H9 (cell line): ENCODE results near the gene STK32C. TPM values are rescaled to one million over a fixed set of nuclear protein-coding genes. Genes with fewer than 3 reads are reported as not detected.

Source experiments
- DNase-seq: peaks from one replicate; pipeline ENCODE4 v3.0.0-alpha.2; 2017
- H2AFZ ChIP-seq: one replicate; pipeline ENCODE4 v1.6.1; 2013; ENCODE audit warnings: mild to moderate bottlenecking, low read length, control low read depth, moderate library complexity
- H2AK5ac ChIP-seq: 2 replicates; pipeline ENCODE4 v1.6.1; 2013; ENCODE audit warnings: low read length, control low read depth, mixed read lengths; ENCODE audit not compliant: insufficient read length
- H2BK120ac ChIP-seq: one replicate; pipeline ENCODE4 v1.6.1; 2013; ENCODE audit warnings: low read depth, mild to moderate bottlenecking, low read length, control low read depth, inconsistent platforms; ENCODE audit not compliant: poor library complexity, severe bottlenecking
- H2BK12ac ChIP-seq: 2 replicates; pipeline ENCODE4 v1.6.1; 2013; ENCODE audit warnings: low read length, control low read depth, mixed read lengths, low read depth; ENCODE audit not compliant: insufficient read length
- H2BK15ac ChIP-seq: 2 replicates; pipeline ENCODE4 v1.6.1; 2013; ENCODE audit warnings: low read depth, low read length, control low read depth
- H2BK20ac ChIP-seq: one replicate; pipeline ENCODE4 v1.6.1; 2013; ENCODE audit warnings: low read depth, mild to moderate bottlenecking, low read length, control low read depth, inconsistent platforms; ENCODE audit not compliant: poor library complexity, severe bottlenecking
- H2BK5ac ChIP-seq: 2 replicates; pipeline ENCODE4 v1.6.1; 2013; ENCODE audit warnings: low read length, control low read depth, mixed read lengths; ENCODE audit not compliant: insufficient read length
- H3K14ac ChIP-seq: 2 replicates; pipeline ENCODE4 v1.6.1; 2013; ENCODE audit warnings: low read length, control low read depth; ENCODE audit not compliant: insufficient read depth
- H3K18ac ChIP-seq: 2 replicates; pipeline ENCODE4 v1.6.1; 2013; ENCODE audit warnings: low read depth, mild to moderate bottlenecking, mixed read lengths, low read length, control low read depth; ENCODE audit not compliant: insufficient read length
- H3K23ac ChIP-seq: 2 replicates; pipeline ENCODE4 v1.6.1; 2013; ENCODE audit warnings: low read length, control low read depth, mixed read lengths, low read depth; ENCODE audit not compliant: insufficient read length
- H3K23me2 ChIP-seq: 2 replicates; pipeline ENCODE4 v1.6.1; 2013; ENCODE audit warnings: low read depth, mild to moderate bottlenecking, mixed read lengths, low read length, control low read depth; ENCODE audit not compliant: insufficient read length, poor library complexity, severe bottlenecking
- H3K27ac ChIP-seq: 2 replicates; pipeline ENCODE4 v1.5.1; 2013; ENCODE audit warnings: low read length, control low read depth, mixed read lengths, low read depth; ENCODE audit not compliant: insufficient read length
- H3K27me3 ChIP-seq: 2 replicates; pipeline ENCODE4 v1.6.1; 2013; ENCODE audit warnings: low read length, control low read depth, inconsistent platforms; ENCODE audit not compliant: insufficient read depth
- H3K4ac ChIP-seq: 2 replicates; pipeline ENCODE4 v1.6.1; 2013; ENCODE audit warnings: low read depth, mild to moderate bottlenecking, control low read depth, inconsistent platforms, low read length, moderate library complexity
- H3K4me1 ChIP-seq: 2 replicates; pipeline ENCODE4 v1.6.1; 2013; ENCODE audit warnings: low read length, control low read depth, inconsistent platforms; ENCODE audit not compliant: insufficient read depth
- H3K4me2 ChIP-seq: 2 replicates; pipeline ENCODE4 v1.6.1; 2013; ENCODE audit warnings: low read length, control low read depth, mixed read lengths; ENCODE audit not compliant: insufficient read length, insufficient read depth
- H3K56ac ChIP-seq: 2 replicates; pipeline ENCODE4 v1.6.1; 2013; ENCODE audit warnings: low read depth, mild to moderate bottlenecking, mixed read lengths, low read length, control low read depth; ENCODE audit not compliant: insufficient read length
- H3K79me1 ChIP-seq: 2 replicates; pipeline ENCODE4 v1.6.1; 2013; ENCODE audit warnings: low read depth, mild to moderate bottlenecking, moderate library complexity, low read length, control low read depth, inconsistent platforms; ENCODE audit not compliant: insufficient read depth, poor library complexity, severe bottlenecking
- H3K79me2 ChIP-seq: 2 replicates; pipeline ENCODE4 v1.6.1; 2013; ENCODE audit warnings: low read length, control low read depth, inconsistent platforms; ENCODE audit not compliant: insufficient read depth
- H3K9ac ChIP-seq: 2 replicates; pipeline ENCODE4 v1.6.1; 2013; ENCODE audit warnings: low read length, control low read depth, mixed read lengths; ENCODE audit not compliant: insufficient read length; ENCODE audit errors: extremely low read depth
- H3K9me3 ChIP-seq: one replicate; pipeline ENCODE4 v1.6.1; 2013; ENCODE audit warnings: low read depth, low read length, inconsistent platforms; ENCODE audit not compliant: control insufficient read depth
- H3T11ph ChIP-seq: one replicate; pipeline ENCODE4 v1.6.1; 2013; ENCODE audit warnings: mild to moderate bottlenecking, low read length, control low read depth, inconsistent platforms
- H4K20me1 ChIP-seq: one replicate; pipeline ENCODE4 v1.6.1; 2013; ENCODE audit not compliant: control insufficient read depth, insufficient read length, insufficient read depth
- H4K5ac ChIP-seq: 2 replicates; pipeline ENCODE4 v1.6.1; 2013; ENCODE audit warnings: low read depth, mild to moderate bottlenecking, mixed read lengths, low read length, control low read depth; ENCODE audit not compliant: insufficient read length
- H4K8ac ChIP-seq: replicated peaks from 2 replicates; pipeline ENCODE4 v1.6.1; 2013; ENCODE audit warnings: low read length, control low read depth, mixed read lengths, low read depth; ENCODE audit not compliant: insufficient read length
- H4K91ac ChIP-seq: 2 replicates; pipeline ENCODE4 v1.6.1; 2013; ENCODE audit warnings: low read depth, mild to moderate bottlenecking, moderate library complexity, mixed read lengths, low read length, control low read depth; ENCODE audit not compliant: insufficient read length
- H3K27ac Mint-ChIP-seq, 3 experiments: 2 replicates in 2 of 3; 3 replicates in 1 of 3; pipeline ENCODE4 v1.8.0; 2020 to 2021; ENCODE audit warnings: mixed read lengths in 3 of 3, mild to moderate bottlenecking in 1 of 3, moderate library complexity in 1 of 3
- H3K27me3 Mint-ChIP-seq: 2 replicates; pipeline ENCODE4 v1.8.0; 2021; ENCODE audit warnings: low read depth, mild to moderate bottlenecking, moderate library complexity, mixed read lengths
- H3K36me3 Mint-ChIP-seq, 3 experiments: 2 replicates in 2 of 3; 3 replicates in 1 of 3; pipeline ENCODE4 v1.8.0; 2020 to 2021; ENCODE audit warnings: low read depth in 3 of 3, mixed read lengths in 3 of 3; ENCODE audit not compliant: insufficient read depth in 1 of 3
- H3K4me1 Mint-ChIP-seq, 2 experiments: 2 replicates each; pipeline ENCODE4 v1.8.0; 2020; ENCODE audit warnings: mixed read lengths in 2 of 2
- H3K4me3 Mint-ChIP-seq, 2 experiments: 2 replicates in 1 of 2; 3 replicates in 1 of 2; pipeline ENCODE4 v1.8.0; 2020 to 2021; ENCODE audit warnings: mild to moderate bottlenecking in 2 of 2, mixed read lengths in 2 of 2, moderate library complexity in 1 of 2
- H3K9me3 Mint-ChIP-seq, 2 experiments: 2 replicates in 1 of 2; 3 replicates in 1 of 2; pipeline ENCODE4 v1.8.0; 2020; ENCODE audit warnings: mild to moderate bottlenecking in 2 of 2, mixed read lengths in 2 of 2, moderate library complexity in 1 of 2
- WGBS: extraction: QIAGEN DNeasy Blood & Tissue Kit; methylation state at CpG from one replicate; pipeline ENCODE4 v1.1.7; 2013; ENCODE audit warnings: missing lambda C conversion rate, low lambda C conversion rate, mixed read lengths; ENCODE audit not compliant: insufficient read length; ENCODE audit errors: extremely low coverage; 5-methylcytosine and 5-hydroxymethylcytosine counted together
- total RNA-seq: library from RNA; stranded (reverse); gene quantifications from 2 replicates; pipeline ENCODE4 v1.2.1, GENCODE V29; 2021
- TF ChIP-seq, protein P1 (sequence below): fragments of 200-600 bp; sonication (generic); conservative IDR thresholded peaks from 3 replicates; pipeline ENCODE4 v1.8.0; 2021; ENCODE audit warnings: antibody characterized with exemption, mild to moderate bottlenecking

STK32C gene
- total RNA-seq, 1 experiment from 2014 or later = 11.3 TPM

- Histone ChIP-seq H3K9me3 (no peaks in the 10 kb centered on the region), H4K5ac (no peak overlapping the region), H3K4ac (no peak overlapping the region), H3K14ac (no peak overlapping the region; the same call in 1 of the 2 replicates), H2BK15ac (no peak overlapping the region), H3K79me2 (no peaks in the 10 kb centered on the region), H2BK12ac (no peak overlapping the region), H3K4me2 (no peak overlapping the region), H2BK5ac (no peak overlapping the region), H2BK120ac (no peak overlapping the region), H3K18ac (no peak overlapping the region), H3T11ph (no peak overlapping the region), H3K23me2 (no peaks in the 10 kb centered on the region), H3K9ac (no peak overlapping the region), H4K8ac (no peak overlapping the region), H3K27ac (no peak overlapping the region), H3K4me1 (no peaks in the 10 kb centered on the region), H4K91ac (no peak overlapping the region), H3K56ac (no peak overlapping the region), H3K79me1 (no peaks in the 10 kb centered on the region), H4K20me1 (no peaks in the 10 kb centered on the region), H2BK20ac (no peak overlapping the region), H2AK5ac (no peak overlapping the region), H3K27me3 (no peaks in the 10 kb centered on the region), H2AFZ (no peak overlapping the region), H3K23ac (no peak overlapping the region)
- WGBS = no CpG with 5 or more reads among the region's 20 CpGs
- no peaks in the 10 kb centered on the region for H3K4me1 Mint-ChIP-seq
- H3K4me3 Mint-ChIP-seq = no peak overlapping the region
- H3K36me3 Mint-ChIP-seq = peaks cover 0 to 5% (median 0%) of the 10 kb centered on the region in 3 experiments; a peak in 2 of 7 replicates
- no peaks in the 10 kb centered on the region for H3K27me3 Mint-ChIP-seq
- H3K9me3 Mint-ChIP-seq = no peaks in the 10 kb centered on the region
- TF ChIP-seq, protein P1, sequence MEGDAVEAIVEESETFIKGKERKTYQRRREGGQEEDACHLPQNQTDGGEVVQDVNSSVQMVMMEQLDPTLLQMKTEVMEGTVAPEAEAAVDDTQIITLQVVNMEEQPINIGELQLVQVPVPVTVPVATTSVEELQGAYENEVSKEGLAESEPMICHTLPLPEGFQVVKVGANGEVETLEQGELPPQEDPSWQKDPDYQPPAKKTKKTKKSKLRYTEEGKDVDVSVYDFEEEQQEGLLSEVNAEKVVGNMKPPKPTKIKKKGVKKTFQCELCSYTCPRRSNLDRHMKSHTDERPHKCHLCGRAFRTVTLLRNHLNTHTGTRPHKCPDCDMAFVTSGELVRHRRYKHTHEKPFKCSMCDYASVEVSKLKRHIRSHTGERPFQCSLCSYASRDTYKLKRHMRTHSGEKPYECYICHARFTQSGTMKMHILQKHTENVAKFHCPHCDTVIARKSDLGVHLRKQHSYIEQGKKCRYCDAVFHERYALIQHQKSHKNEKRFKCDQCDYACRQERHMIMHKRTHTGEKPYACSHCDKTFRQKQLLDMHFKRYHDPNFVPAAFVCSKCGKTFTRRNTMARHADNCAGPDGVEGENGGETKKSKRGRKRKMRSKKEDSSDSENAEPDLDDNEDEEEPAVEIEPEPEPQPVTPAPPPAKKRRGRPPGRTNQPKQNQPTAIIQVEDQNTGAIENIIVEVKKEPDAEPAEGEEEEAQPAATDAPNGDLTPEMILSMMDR = no peak
- H3K27ac Mint-ChIP-seq = no peak overlapping the region; a peak in 1 of 7 replicates
- no peak for DNase-seq
These were observed 103.5 kb downstream of the STK32C start for GRCh38 chr10:132204078-132204780.
